HepG2 (cell line): Measurements from ENCODE around the gene SLC16A3. TPM values are rescaled to one million over a fixed set of nuclear protein-coding genes. Genes with fewer than 3 reads are reported as not detected.

Experiments used
- ERF ChIP-seq: IDR thresholded peaks from 2 replicates; pipeline ENCODE4 v1.6.1; 2018; ENCODE audit warnings: missing biosample characterization, missing genetic modification reagents
- IRF2 ChIP-seq: IDR thresholded peaks from 2 replicates; pipeline ENCODE4 v1.6.1; 2018; ENCODE audit warnings: missing genetic modification reagents, missing compliant biosample characterization
- KDM4B ChIP-seq: sonication (generic); formaldehyde crosslinking; IDR thresholded peaks from 2 replicates; pipeline ENCODE4 v1.4.0; 2020; ENCODE audit warnings: missing genetic modification reagents
- MYC ChIP-seq: sonication (generic); formaldehyde crosslinking; IDR thresholded peaks from 2 replicates; pipeline ENCODE4 v1.9.0; 2021; ENCODE audit warnings: missing genetic modification reagents, borderline replicate concordance
- NFE2 ChIP-seq: sonication (generic); formaldehyde crosslinking; IDR thresholded peaks from 2 replicates; pipeline ENCODE4 v1.4.0; 2020; ENCODE audit warnings: missing genetic modification reagents
- RAD21 ChIP-seq: fragments of 450-650 bp; formaldehyde crosslinking; IDR thresholded peaks from 2 replicates; pipeline ENCODE4 v1.5.0; 2020; ENCODE audit warnings: mild to moderate bottlenecking
- RFXANK ChIP-seq: IDR thresholded peaks from 2 replicates; pipeline ENCODE4 v1.6.1; 2016
- SETDB1 ChIP-seq: sonication (generic); formaldehyde crosslinking; IDR thresholded peaks from 2 replicates; pipeline ENCODE4 v1.5.1; 2020; ENCODE audit warnings: missing genetic modification reagents, mild to moderate bottlenecking, borderline replicate concordance
- SOX6 ChIP-seq, 2 experiments: fragments of 450-650 bp in 1 of 2; sonication (generic) in 1 of 2; formaldehyde crosslinking in 1 of 2; IDR thresholded peaks; 2 replicates each; pipeline versions ENCODE4 v1.4.0 to v1.6.1; 2017 to 2020; ENCODE audit warnings: antibody characterized with exemption in 1 of 2, mild to moderate bottlenecking in 1 of 2, missing genetic modification reagents in 1 of 2
- THYN1 ChIP-seq: sonication (generic); formaldehyde crosslinking; IDR thresholded peaks from 2 replicates; pipeline ENCODE4 v1.8.1; 2023; ENCODE audit warnings: low read depth, mild to moderate bottlenecking, moderate library complexity, missing genetic modification reagents, borderline replicate concordance
- ZMAT3 ChIP-seq: sonication (generic); formaldehyde crosslinking; conservative IDR thresholded peaks from 2 replicates; pipeline ENCODE4 v1.7.0; 2021; ENCODE audit warnings: missing genetic modification reagents
- ZNF367 ChIP-seq: sonication (generic); formaldehyde crosslinking; IDR thresholded peaks from 2 replicates; pipeline ENCODE4 v1.4.0; 2020; ENCODE audit warnings: missing genetic modification reagents, borderline replicate concordance
- ZNF614 ChIP-seq: IDR thresholded peaks from 2 replicates; pipeline ENCODE4 v1.6.1; 2018; ENCODE audit warnings: missing biosample characterization, missing genetic modification reagents, inconsistent platforms, borderline replicate concordance
- polyA plus RNA-seq, 8 experiments: library from polyadenylated mRNA; depleted of rRNA in 3 of 8; stranded (reverse) in 7 of 8; unstranded in 1 of 8; fragments of >200 nt; fragmentation: Illumina TruSeq in 4 of 8; extraction: Trizol in 4 of 8; gene quantifications; 2 replicates each; pipeline versions ENCODE4 v1.2.1 to v1.2.3, GENCODE V29; 2011 to 2016; ENCODE audit warnings: low read depth in 4 of 8, missing spikeins in 1 of 8, mixed read lengths in 1 of 8; ENCODE audit not compliant: insufficient read depth in 1 of 8
- total RNA-seq, 5 experiments: library from RNA; depleted of rRNA; stranded (reverse); fragments of >200 nt; fragmentation: Illumina TruSeq; extraction: Trizol; gene quantifications; 2 replicates each; pipeline ENCODE4 v1.2.3, GENCODE V29; 2016; ENCODE audit warnings: low read depth in 1 of 5
- TF ChIP-seq, protein P1 (sequence below): sonication (generic); formaldehyde crosslinking; IDR thresholded peaks from 2 replicates; pipeline ENCODE4 v1.4.0; 2020; ENCODE audit warnings: missing genetic modification reagents
- TF ChIP-seq, protein P2 (sequence below): sonication (generic); formaldehyde crosslinking; IDR thresholded peaks from 2 replicates; pipeline ENCODE4 v1.4.0; 2020; ENCODE audit warnings: missing genetic modification reagents, borderline replicate concordance
- TF ChIP-seq, protein P3 (sequence below): sonication (generic); formaldehyde crosslinking; IDR thresholded peaks from 2 replicates; pipeline ENCODE4 v1.4.0; 2020; ENCODE audit warnings: missing genetic modification reagents
- TF ChIP-seq, protein P4 (sequence below): sonication (generic); formaldehyde crosslinking; IDR thresholded peaks from 2 replicates; pipeline ENCODE4 v1.5.1; 2020; ENCODE audit warnings: missing genetic modification reagents, mild to moderate bottlenecking, borderline replicate concordance
- TF ChIP-seq, protein P5 (sequence below): sonication (generic); formaldehyde crosslinking; IDR thresholded peaks from 2 replicates; pipeline ENCODE4 v1.8.1; 2023; ENCODE audit warnings: mild to moderate bottlenecking, missing genetic modification reagents, borderline replicate concordance
- TF ChIP-seq, protein P6 (sequence below): sonication (generic); formaldehyde crosslinking; IDR thresholded peaks from 2 replicates; pipeline ENCODE4 v1.4.0; 2020; ENCODE audit warnings: low read depth, mild to moderate bottlenecking, missing genetic modification reagents

SLC16A3 gene
- total and polyA plus RNA-seq, 2 of the 13 experiments (the other 11 are each of a cell fraction or from before 2014, with no cell fraction given): 242 to 349 TPM

DNA sequence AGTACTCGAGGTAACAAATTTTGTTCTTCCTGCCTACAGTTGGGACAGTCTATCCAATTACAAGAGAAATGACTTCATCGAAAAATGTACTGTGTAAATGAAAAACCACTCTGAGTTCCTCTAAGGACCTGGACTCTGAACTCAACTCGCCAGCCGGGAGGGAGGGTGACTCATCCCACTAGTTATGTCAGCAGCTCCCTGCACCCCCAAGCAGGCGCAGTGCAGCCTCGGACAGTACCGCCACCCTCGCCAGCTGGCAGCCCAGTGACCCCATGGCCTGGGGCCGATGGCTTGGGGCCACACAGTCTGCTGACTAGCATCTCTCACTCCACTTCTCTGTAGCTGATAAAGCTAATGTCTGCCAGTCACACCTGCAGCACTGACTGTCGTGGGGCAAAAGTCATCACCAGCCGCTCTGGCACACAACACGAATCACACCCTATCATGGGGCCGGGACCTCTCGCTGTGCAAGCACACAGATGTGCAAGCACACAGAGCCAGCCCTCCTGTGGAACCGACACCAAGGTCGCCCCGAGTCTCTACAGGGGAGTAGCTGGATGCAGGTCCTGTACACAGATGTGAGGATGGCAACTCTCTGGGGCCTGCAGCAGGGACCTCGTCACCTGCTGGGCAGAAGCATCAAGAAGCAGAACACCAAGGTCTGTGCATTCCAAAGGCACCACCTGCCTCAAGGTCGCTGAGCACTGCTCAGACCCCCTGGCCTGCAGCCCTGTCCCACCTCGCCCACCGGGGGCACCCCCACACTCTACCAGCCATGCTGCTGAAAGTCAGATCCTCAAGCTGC lies 38.9 kb downstream of the SLC16A3 start (continued):
- TF ChIP-seq, protein P1, sequence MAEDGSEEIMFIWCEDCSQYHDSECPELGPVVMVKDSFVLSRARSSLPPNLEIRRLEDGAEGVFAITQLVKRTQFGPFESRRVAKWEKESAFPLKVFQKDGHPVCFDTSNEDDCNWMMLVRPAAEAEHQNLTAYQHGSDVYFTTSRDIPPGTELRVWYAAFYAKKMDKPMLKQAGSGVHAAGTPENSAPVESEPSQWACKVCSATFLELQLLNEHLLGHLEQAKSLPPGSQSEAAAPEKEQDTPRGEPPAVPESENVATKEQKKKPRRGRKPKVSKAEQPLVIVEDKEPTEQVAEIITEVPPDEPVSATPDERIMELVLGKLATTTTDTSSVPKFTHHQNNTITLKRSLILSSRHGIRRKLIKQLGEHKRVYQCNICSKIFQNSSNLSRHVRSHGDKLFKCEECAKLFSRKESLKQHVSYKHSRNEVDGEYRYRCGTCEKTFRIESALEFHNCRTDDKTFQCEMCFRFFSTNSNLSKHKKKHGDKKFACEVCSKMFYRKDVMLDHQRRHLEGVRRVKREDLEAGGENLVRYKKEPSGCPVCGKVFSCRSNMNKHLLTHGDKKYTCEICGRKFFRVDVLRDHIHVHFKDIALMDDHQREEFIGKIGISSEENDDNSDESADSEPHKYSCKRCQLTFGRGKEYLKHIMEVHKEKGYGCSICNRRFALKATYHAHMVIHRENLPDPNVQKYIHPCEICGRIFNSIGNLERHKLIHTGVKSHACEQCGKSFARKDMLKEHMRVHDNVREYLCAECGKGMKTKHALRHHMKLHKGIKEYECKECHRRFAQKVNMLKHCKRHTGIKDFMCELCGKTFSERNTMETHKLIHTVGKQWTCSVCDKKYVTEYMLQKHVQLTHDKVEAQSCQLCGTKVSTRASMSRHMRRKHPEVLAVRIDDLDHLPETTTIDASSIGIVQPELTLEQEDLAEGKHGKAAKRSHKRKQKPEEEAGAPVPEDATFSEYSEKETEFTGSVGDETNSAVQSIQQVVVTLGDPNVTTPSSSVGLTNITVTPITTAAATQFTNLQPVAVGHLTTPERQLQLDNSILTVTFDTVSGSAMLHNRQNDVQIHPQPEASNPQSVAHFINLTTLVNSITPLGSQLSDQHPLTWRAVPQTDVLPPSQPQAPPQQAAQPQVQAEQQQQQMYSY (CRISPR knock-in tag): 0 out of 2 replicates have a peak, but pooled peaks have one; percentile 35
- peak; percentile 91 for TF ChIP-seq MYC (CRISPR knock-in tag)
- no peak for TF ChIP-seq SETDB1 (CRISPR knock-in tag)
- no peak for TF ChIP-seq ZNF367 (CRISPR knock-in tag)
- TF ChIP-seq SOX6 (IDR thresholded peaks at IDR 0.05): no peak
- TF ChIP-seq SOX6 (CRISPR knock-in tag; IDR thresholded peaks at IDR 0.05): peak; percentile 90
- peak; percentile 98 for TF ChIP-seq ZNF614 (CRISPR knock-in tag)
- TF ChIP-seq ZMAT3 (CRISPR knock-in tag): no peak; the same call in 1 of the 2 replicates
- TF ChIP-seq, protein P2, sequence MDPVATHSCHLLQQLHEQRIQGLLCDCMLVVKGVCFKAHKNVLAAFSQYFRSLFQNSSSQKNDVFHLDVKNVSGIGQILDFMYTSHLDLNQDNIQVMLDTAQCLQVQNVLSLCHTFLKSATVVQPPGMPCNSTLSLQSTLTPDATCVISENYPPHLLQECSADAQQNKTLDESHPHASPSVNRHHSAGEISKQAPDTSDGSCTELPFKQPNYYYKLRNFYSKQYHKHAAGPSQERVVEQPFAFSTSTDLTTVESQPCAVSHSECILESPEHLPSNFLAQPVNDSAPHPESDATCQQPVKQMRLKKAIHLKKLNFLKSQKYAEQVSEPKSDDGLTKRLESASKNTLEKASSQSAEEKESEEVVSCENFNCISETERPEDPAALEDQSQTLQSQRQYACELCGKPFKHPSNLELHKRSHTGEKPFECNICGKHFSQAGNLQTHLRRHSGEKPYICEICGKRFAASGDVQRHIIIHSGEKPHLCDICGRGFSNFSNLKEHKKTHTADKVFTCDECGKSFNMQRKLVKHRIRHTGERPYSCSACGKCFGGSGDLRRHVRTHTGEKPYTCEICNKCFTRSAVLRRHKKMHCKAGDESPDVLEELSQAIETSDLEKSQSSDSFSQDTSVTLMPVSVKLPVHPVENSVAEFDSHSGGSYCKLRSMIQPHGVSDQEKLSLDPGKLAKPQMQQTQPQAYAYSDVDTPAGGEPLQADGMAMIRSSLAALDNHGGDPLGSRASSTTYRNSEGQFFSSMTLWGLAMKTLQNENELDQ (CRISPR knock-in tag): no peak
- TF ChIP-seq, protein P3, sequence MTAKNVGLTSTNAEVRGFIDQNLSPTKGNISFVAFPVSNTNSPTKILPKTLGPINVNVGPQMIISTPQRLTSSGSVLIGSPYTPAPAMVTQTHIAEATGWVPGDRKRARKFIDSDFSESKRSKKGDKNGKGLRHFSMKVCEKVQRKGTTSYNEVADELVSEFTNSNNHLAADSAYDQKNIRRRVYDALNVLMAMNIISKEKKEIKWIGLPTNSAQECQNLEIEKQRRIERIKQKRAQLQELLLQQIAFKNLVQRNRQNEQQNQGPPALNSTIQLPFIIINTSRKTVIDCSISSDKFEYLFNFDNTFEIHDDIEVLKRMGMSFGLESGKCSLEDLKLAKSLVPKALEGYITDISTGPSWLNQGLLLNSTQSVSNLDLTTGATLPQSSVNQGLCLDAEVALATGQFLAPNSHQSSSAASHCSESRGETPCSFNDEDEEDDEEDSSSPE (CRISPR knock-in tag): peak; percentile 71
- 0 out of 2 replicates have a peak, but pooled peaks have one; percentile 75 for TF ChIP-seq THYN1
- TF ChIP-seq, protein P4, sequence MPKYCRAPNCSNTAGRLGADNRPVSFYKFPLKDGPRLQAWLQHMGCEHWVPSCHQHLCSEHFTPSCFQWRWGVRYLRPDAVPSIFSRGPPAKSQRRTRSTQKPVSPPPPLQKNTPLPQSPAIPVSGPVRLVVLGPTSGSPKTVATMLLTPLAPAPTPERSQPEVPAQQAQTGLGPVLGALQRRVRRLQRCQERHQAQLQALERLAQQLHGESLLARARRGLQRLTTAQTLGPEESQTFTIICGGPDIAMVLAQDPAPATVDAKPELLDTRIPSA (CRISPR knock-in tag): no peak
- peak; percentile 66; the same call in 1 of the 2 replicates for TF ChIP-seq RFXANK
- peak; percentile 95 for TF ChIP-seq KDM4B (CRISPR knock-in tag)
- peak; percentile 98 for TF ChIP-seq ERF (CRISPR knock-in tag)
- TF ChIP-seq, protein P5, sequence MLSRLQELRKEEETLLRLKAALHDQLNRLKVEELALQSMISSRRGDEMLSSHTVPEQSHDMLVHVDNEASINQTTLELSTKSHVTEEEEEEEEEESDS (CRISPR knock-in tag): 0 out of 2 replicates have a peak, but pooled peaks have one; percentile 71
- TF ChIP-seq, protein P6, sequence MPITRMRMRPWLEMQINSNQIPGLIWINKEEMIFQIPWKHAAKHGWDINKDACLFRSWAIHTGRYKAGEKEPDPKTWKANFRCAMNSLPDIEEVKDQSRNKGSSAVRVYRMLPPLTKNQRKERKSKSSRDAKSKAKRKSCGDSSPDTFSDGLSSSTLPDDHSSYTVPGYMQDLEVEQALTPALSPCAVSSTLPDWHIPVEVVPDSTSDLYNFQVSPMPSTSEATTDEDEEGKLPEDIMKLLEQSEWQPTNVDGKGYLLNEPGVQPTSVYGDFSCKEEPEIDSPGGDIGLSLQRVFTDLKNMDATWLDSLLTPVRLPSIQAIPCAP: 0 out of 2 replicates have a peak, but pooled peaks have one; percentile 19
- peak; percentile 44 for TF ChIP-seq RAD21 (CRISPR knock-in tag)
- no peak for TF ChIP-seq NFE2 (CRISPR knock-in tag)
- TF ChIP-seq IRF2 (CRISPR knock-in tag): peak; percentile 91
